IMR-90 (cell line): ENCODE data around the gene UPK3B. TPM values are rescaled to one million over a fixed set of nuclear protein-coding genes. Genes with fewer than 3 reads are reported as not detected.
"Not testable (repeated sequence)": the region's sequence is repeated elsewhere in the genome, so short reads cannot be mapped to it uniquely, and the experiment has no call there.

ENCODE experiments used
- ATAC-seq: fragments of 200-7000 bp; cut with Tn5 transposase; 2 replicates; pipeline ENCODE4 v1.9.1; 2020; ENCODE audit warnings: low read depth, mild to moderate bottlenecking, moderate library complexity
- BruUV-seq: library from RNA; stranded (reverse); fragments of 400-500 nt; replicated peaks from 2 replicates; lab custom pipeline; 2021; lab: Mats Ljungman, UMichigan
- CTCF ChIA-PET: fragments of 300-600 bp; formaldehyde crosslinking; extraction: SDS; loops from one replicate; lab custom pipeline; 2021; ENCODE audit warnings: antibody characterized with exemption; lab: Yijun Ruan, JAX
- POLR2A ChIA-PET: fragments of 300-600 bp; sonication (Branson Sonifier 250); formaldehyde crosslinking; loops from one replicate; lab custom pipeline; 2022; ENCODE audit warnings: antibody characterized with exemption; ENCODE audit not compliant: unreplicated experiment; lab: Charles Lee
- DNase-seq: peaks from one replicate; pipeline ENCODE4 v3.0.0; 2013
- H2AFZ ChIP-seq: replicated peaks from 2 replicates; pipeline ENCODE3; 2013; ENCODE audit warnings: low read length, mild to moderate bottlenecking; ENCODE audit not compliant: poor library complexity
- H2AK5ac ChIP-seq: 2 replicates; pipeline ENCODE4 v1.6.1; 2013; ENCODE audit warnings: low read depth, low read length, inconsistent platforms
- H2AK9ac ChIP-seq: replicated peaks from 2 replicates; pipeline ENCODE3; 2013; ENCODE audit warnings: mild to moderate bottlenecking, low read depth, low read length, moderate library complexity; ENCODE audit not compliant: poor library complexity
- H2BK120ac ChIP-seq: 2 replicates; pipeline ENCODE4 v1.6.1; 2013; ENCODE audit warnings: low read depth, low read length, inconsistent platforms
- H2BK15ac ChIP-seq: 3 replicates; pipeline ENCODE4 v1.6.1; 2013; ENCODE audit warnings: low read depth, low read length, inconsistent platforms
- H2BK20ac ChIP-seq: 2 replicates; pipeline ENCODE4 v1.6.1; 2013; ENCODE audit warnings: low read depth, mild to moderate bottlenecking, inconsistent platforms, low read length, moderate library complexity
- H2BK5ac ChIP-seq: 2 replicates; pipeline ENCODE4 v1.6.1; 2013; ENCODE audit warnings: mild to moderate bottlenecking, low read depth, low read length, inconsistent platforms; ENCODE audit not compliant: poor library complexity, severe bottlenecking
- H3K14ac ChIP-seq: replicated peaks from 2 replicates; pipeline ENCODE4 v1.6.1; 2013; ENCODE audit warnings: low read depth, low read length, inconsistent platforms
- H3K18ac ChIP-seq: 2 replicates; pipeline ENCODE4 v1.6.1; 2013; ENCODE audit warnings: low read depth, low read length, control low read depth
- H3K23ac ChIP-seq: 2 replicates; pipeline ENCODE4 v1.6.1; 2013; ENCODE audit warnings: low read depth, low read length, inconsistent platforms
- H3K27ac ChIP-seq: 2 replicates; pipeline ENCODE4 v1.5.1; 2013; ENCODE audit warnings: mild to moderate bottlenecking, control low read depth, low read length; ENCODE audit not compliant: insufficient read depth
- H3K27me3 ChIP-seq: 2 replicates; pipeline ENCODE4 v1.6.1; 2013; ENCODE audit warnings: low read length; ENCODE audit not compliant: control insufficient read depth, insufficient read depth
- H3K36me3 ChIP-seq: 2 replicates; pipeline ENCODE4 v1.6.1; 2013; ENCODE audit warnings: low read length, mixed read lengths; ENCODE audit not compliant: control insufficient read depth, insufficient read depth
- H3K4ac ChIP-seq: 2 replicates; pipeline ENCODE4 v1.6.1; 2013; ENCODE audit warnings: low read depth, low read length, inconsistent platforms
- H3K4me1 ChIP-seq: 2 replicates; pipeline ENCODE4 v1.6.1; 2013; ENCODE audit warnings: low read length, mixed read lengths; ENCODE audit not compliant: control insufficient read depth, insufficient read depth
- H3K4me2 ChIP-seq: 2 replicates; pipeline ENCODE4 v1.6.1; 2013; ENCODE audit warnings: low read depth, mild to moderate bottlenecking, control low read depth, low read length, moderate library complexity
- H3K4me3 ChIP-seq: 2 replicates; pipeline ENCODE4 v1.5.1; 2013; ENCODE audit warnings: low read depth, mild to moderate bottlenecking, control low read depth, low read length, moderate library complexity; ENCODE audit not compliant: insufficient read depth
- H3K56ac ChIP-seq: 2 replicates; pipeline ENCODE4 v1.6.1; 2013; ENCODE audit warnings: low read length, inconsistent platforms; ENCODE audit not compliant: insufficient read depth; ENCODE audit errors: extremely low read depth
- H3K79me1 ChIP-seq, 2 experiments: 2 replicates each; pipeline ENCODE4 v1.6.1; 2013; ENCODE audit warnings: low read length in 2 of 2, inconsistent platforms in 1 of 2, low read depth in 1 of 2
- H3K9ac ChIP-seq: 2 replicates; pipeline ENCODE4 v1.6.1; 2013; ENCODE audit warnings: low read depth, low read length, control low read depth
- H3K9me1 ChIP-seq: 2 replicates; pipeline ENCODE4 v1.6.1; 2013; ENCODE audit warnings: low read length, inconsistent platforms; ENCODE audit not compliant: insufficient read depth
- H3K9me3 ChIP-seq: 2 replicates; pipeline ENCODE4 v1.6.1; 2013; ENCODE audit warnings: low read length; ENCODE audit not compliant: control insufficient read depth, insufficient read depth
- H4K20me1 ChIP-seq: 2 replicates; pipeline ENCODE4 v1.6.1; 2013; ENCODE audit warnings: low read length, inconsistent platforms; ENCODE audit not compliant: insufficient read depth
- H4K5ac ChIP-seq: 2 replicates; pipeline ENCODE4 v1.6.1; 2013; ENCODE audit warnings: mild to moderate bottlenecking, low read depth, low read length, control low read depth
- H4K8ac ChIP-seq, 2 experiments: 2 replicates each; pipeline ENCODE4 v1.6.1; 2013; ENCODE audit warnings: low read depth in 2 of 2, low read length in 2 of 2, control low read depth in 1 of 2, inconsistent platforms in 1 of 2
- H4K91ac ChIP-seq: 2 replicates; pipeline ENCODE4 v1.6.1; 2013; ENCODE audit warnings: low read depth, low read length, inconsistent platforms; ENCODE audit not compliant: insufficient read depth
- WGBS, 2 experiments: methylation state at CpG; one replicate each; pipeline versions ENCODE4 v1.1.5 to v1.1.7; 2013; ENCODE audit warnings: missing lambda C conversion rate in 2 of 2; ENCODE audit not compliant: insufficient read length in 1 of 2; ENCODE audit errors: extremely low coverage in 2 of 2; 5-methylcytosine and 5-hydroxymethylcytosine counted together
- dilution Hi-C: fragments of 300-500 bp; cut with HindIII; formaldehyde crosslinking; loops from one replicate; pipeline ENCODE4 v1.14.3; 2018; ENCODE audit warnings: low sequenced_read_pairs; ENCODE audit not compliant: unreplicated experiment
- in situ Hi-C: fragments of 300-500 bp; cut with MboI; formaldehyde crosslinking; loops from 3 replicates; pipeline ENCODE4 v1.14.3; 2019; ENCODE audit warnings: low sequenced_read_pairs, inconsistent platforms, mixed read lengths
- intact Hi-C: fragments of 100-400 bp; cut with micrococcal nuclease; formaldehyde crosslinking; loops from 2 replicates; pipeline ENCODE4 v1.10.0; 2022
- polyA plus RNA-seq, 3 experiments: library from polyadenylated mRNA; depleted of rRNA; stranded (reverse); fragments of >200 nt; gene quantifications; 2 replicates each; pipeline ENCODE4 v1.2.3, GENCODE V29; 2012; ENCODE audit warnings: low replicate concordance in 1 of 3
- total RNA-seq: library from RNA; depleted of rRNA; stranded (reverse); fragments of >200 nt; gene quantifications from 2 replicates; pipeline ENCODE4 v1.2.3, GENCODE V29; 2012

Gene UPK3B
- total and polyA plus RNA-seq, 2 of the 4 experiments (the other 2 are of a cell fraction), result 0.26 TPM; not detected in 1

GRCh38 chr7:76497918-76498582, 12.3 kb upstream of the UPK3B start:
- intact Hi-C loops, in situ Hi-C loops, H2BK120ac ChIP-seq, H2AK5ac ChIP-seq, H3K9me3 ChIP-seq, H4K8ac ChIP-seq, H4K5ac ChIP-seq, dilution Hi-C loops, BruUV-seq, H4K91ac ChIP-seq, H3K4me2 ChIP-seq, H3K27ac ChIP-seq, H3K4me3 ChIP-seq, H3K4me1 ChIP-seq, H2BK20ac ChIP-seq, H4K20me1 ChIP-seq, DNase-seq, H3K23ac ChIP-seq, H3K9ac ChIP-seq, CTCF ChIA-PET, H2AFZ ChIP-seq, H3K79me1 ChIP-seq, H3K27me3 ChIP-seq, H3K36me3 ChIP-seq, H3K14ac ChIP-seq, ATAC-seq, H3K56ac ChIP-seq, H3K18ac ChIP-seq, POLR2A ChIA-PET, H3K9me1 ChIP-seq, H3K4ac ChIP-seq, H2AK9ac ChIP-seq, H2BK15ac ChIP-seq, H2BK5ac ChIP-seq: not testable (repeated sequence)
- no CpG with 5 or more reads among the region's 27 CpGs for WGBS, 2 experiments

GRCh38 chr7:76498583-76499200, 11.7 kb upstream of the UPK3B start:
- H2BK15ac ChIP-seq, H3K4me3 ChIP-seq, H2AFZ ChIP-seq, intact Hi-C loops, H3K4me1 ChIP-seq, H3K27ac ChIP-seq, H3K4ac ChIP-seq, H3K9me3 ChIP-seq, DNase-seq, BruUV-seq, H2AK9ac ChIP-seq, H3K23ac ChIP-seq, H2BK120ac ChIP-seq, H3K14ac ChIP-seq, H2BK5ac ChIP-seq, dilution Hi-C loops, H3K27me3 ChIP-seq, ATAC-seq, H4K8ac ChIP-seq, H2AK5ac ChIP-seq, H3K9me1 ChIP-seq, in situ Hi-C loops, H4K5ac ChIP-seq, H2BK20ac ChIP-seq, H3K4me2 ChIP-seq, H3K79me1 ChIP-seq, H3K56ac ChIP-seq, H4K91ac ChIP-seq, POLR2A ChIA-PET, H3K36me3 ChIP-seq, CTCF ChIA-PET, H4K20me1 ChIP-seq, H3K18ac ChIP-seq, H3K9ac ChIP-seq: not testable (repeated sequence)
- no CpG with 5 or more reads among the region's 10 CpGs for WGBS, 2 experiments
